Mammary epithelial cell (primary cell): ENCODE measurements around the gene PASK.

Experiments used
- CTCF ChIP-seq, 2 donors: IDR thresholded peaks in 1 of 2; conservative IDR thresholded peaks in 1 of 2; 2 replicates each; pipeline ENCODE4 v1.5.1; 2011 to 2012; ENCODE audit warnings: inconsistent platforms in 2 of 2, low read length in 2 of 2, mild to moderate bottlenecking in 2 of 2, control low read depth in 1 of 2, low read depth in 1 of 2; ENCODE audit not compliant: insufficient read depth in 1 of 2; ENCODE audit errors: extremely low read depth in 1 of 2
- EZH2 ChIP-seq: IDR thresholded peaks from 2 replicates; pipeline ENCODE4 v1.6.1; 2012; ENCODE audit warnings: low read length, inconsistent platforms, borderline replicate concordance

GRCh38 chr2:241135737-241136136 is 13.5 kb downstream of the PASK start:
- TF ChIP-seq CTCF (conservative IDR thresholded peaks at IDR 0.05 in 1 of 2, IDR thresholded peaks at IDR 0.05 in 1 of 2; ENCODE audit: extremely low read depth in 1 of 2, insufficient read depth in 1 of 2, low read depth in 1 of 2, low read length in 2 of 2) (no peak), EZH2 (no peak)
